Measurements from ENCODE around the gene ZCRB1.

Gene ZCRB1

GRCh38 chr12:42326541-42327226 is 790 bp upstream of the ZCRB1 start (continued):
- no peak for TF ChIP-seq PRDM2 (tag by site-specific recombination; IDR thresholded peaks at IDR 0.05; ENCODE audit: borderline replicate concordance)
- TF ChIP-seq ZNF600 (tag by site-specific recombination; IDR thresholded peaks at IDR 0.05) = peak; percentile 11; the same call in 1 of the 2 replicates
- TF ChIP-seq YY1 (tag by site-specific recombination; IDR thresholded peaks at IDR 0.05) = 0 out of 2 replicates have a peak, but pooled peaks have one; percentile 27
- no peak for TF ChIP-seq KLF9 (tag by site-specific recombination; IDR thresholded peaks at IDR 0.05; ENCODE audit: low read depth)
- TF ChIP-seq ZFHX2 (tag by site-specific recombination; conservative IDR thresholded peaks at IDR 0.05) = no peak
- TF ChIP-seq AEBP2 (tag by site-specific recombination; IDR thresholded peaks at IDR 0.05; ENCODE audit: borderline replicate concordance) = no peak
- TF ChIP-seq ZNF423 (tag by site-specific recombination; IDR thresholded peaks at IDR 0.05) = no peak
- peak; percentile 96 for TF ChIP-seq ZBTB17 (tag by site-specific recombination; IDR thresholded peaks at IDR 0.05)
- no peak for TF ChIP-seq ZNF350 (tag by site-specific recombination; IDR thresholded peaks at IDR 0.05)

- POLR2A ChIA-PET = interaction anchor here (0.8 kb wide), 1 partner anchor 180 kb away, joined by 4 read pairs; no protein-coding TSS in a partner anchor
- TF ChIP-seq GFI1B (tag by site-specific recombination; IDR thresholded peaks at IDR 0.05) (no peak), ZNF521 (tag by site-specific recombination; IDR thresholded peaks at IDR 0.05) (no peak), ZBTB26 (tag by site-specific recombination; optimal IDR thresholded peaks at IDR 0.05) (no peak), EGR2 (tag by site-specific recombination; IDR thresholded peaks at IDR 0.05; ENCODE audit: low read depth) (no peak), ZNF366 (tag by site-specific recombination; conservative IDR thresholded peaks at IDR 0.05) (no peak), ZBTB7A (tag by site-specific recombination; IDR thresholded peaks at IDR 0.05; ENCODE audit: low read depth) (no peak), ZNF174 (tag by site-specific recombination; IDR thresholded peaks at IDR 0.05) (no peak), PRDM4 (tag by site-specific recombination; IDR thresholded peaks at IDR 0.05) (no peak), ZNF354C (tag by site-specific recombination; IDR thresholded peaks at IDR 0.05; ENCODE audit: borderline replicate concordance, low read depth) (no peak), ZNF148 (tag by site-specific recombination; IDR thresholded peaks at IDR 0.05; ENCODE audit: borderline replicate concordance) (no peak), ZNF76 (tag by site-specific recombination; IDR thresholded peaks at IDR 0.05; ENCODE audit: borderline replicate concordance, low read depth) (no peak), ZNF747 (tag by site-specific recombination; IDR thresholded peaks at IDR 0.05) (no peak), SP7 (tag by site-specific recombination; IDR thresholded peaks at IDR 0.05) (no peak), ZNF561 (tag by site-specific recombination; IDR thresholded peaks at IDR 0.05; ENCODE audit: borderline replicate concordance) (no peak)
- Histone ChIP-seq H3K4me3 (ENCODE audit: low read depth, low read length) (peak overlapping the region; percentile 74), H3K27ac (ENCODE audit: extremely low read depth, low read depth, low read length) (peak overlapping the region; percentile 84), H3K4me1 (ENCODE audit: control insufficient read depth, insufficient read depth, low read length) (peaks cover 5% of the 10 kb centered on the region), H3K9me3 (ENCODE audit: control insufficient read depth, insufficient read depth, low read depth, low read length) (no peaks in the 10 kb centered on the region), H3K36me3 (ENCODE audit: control insufficient read depth in 2 of 2, insufficient read depth in 1 of 2, low read length in 2 of 2) (peaks cover 16 to 32% of the 10 kb centered on the region in 2 experiments)
- CTCF ChIA-PET = interaction anchor here (0.6 kb wide), 1 partner anchor 70 kb away, joined by 3 read pairs; no protein-coding TSS in a partner anchor
These were observed 605 bp downstream of the ZCRB1 start for GRCh38 chr12:42325326-42325652.
